ENCODE data around the gene RIMBP3C. TPM values are rescaled to one million over a fixed set of nuclear protein-coding genes. Genes with fewer than 3 reads are reported as not detected.
"Not testable (repeated sequence)": the region's sequence is repeated elsewhere in the genome, so short reads cannot be mapped to it uniquely, and the experiment has no call there.

Gene RIMBP3C
- total and polyA plus RNA-seq, 3 donors from 2014 or later, result 14.4 to 20.8 (median 17.5) TPM

DNA sequence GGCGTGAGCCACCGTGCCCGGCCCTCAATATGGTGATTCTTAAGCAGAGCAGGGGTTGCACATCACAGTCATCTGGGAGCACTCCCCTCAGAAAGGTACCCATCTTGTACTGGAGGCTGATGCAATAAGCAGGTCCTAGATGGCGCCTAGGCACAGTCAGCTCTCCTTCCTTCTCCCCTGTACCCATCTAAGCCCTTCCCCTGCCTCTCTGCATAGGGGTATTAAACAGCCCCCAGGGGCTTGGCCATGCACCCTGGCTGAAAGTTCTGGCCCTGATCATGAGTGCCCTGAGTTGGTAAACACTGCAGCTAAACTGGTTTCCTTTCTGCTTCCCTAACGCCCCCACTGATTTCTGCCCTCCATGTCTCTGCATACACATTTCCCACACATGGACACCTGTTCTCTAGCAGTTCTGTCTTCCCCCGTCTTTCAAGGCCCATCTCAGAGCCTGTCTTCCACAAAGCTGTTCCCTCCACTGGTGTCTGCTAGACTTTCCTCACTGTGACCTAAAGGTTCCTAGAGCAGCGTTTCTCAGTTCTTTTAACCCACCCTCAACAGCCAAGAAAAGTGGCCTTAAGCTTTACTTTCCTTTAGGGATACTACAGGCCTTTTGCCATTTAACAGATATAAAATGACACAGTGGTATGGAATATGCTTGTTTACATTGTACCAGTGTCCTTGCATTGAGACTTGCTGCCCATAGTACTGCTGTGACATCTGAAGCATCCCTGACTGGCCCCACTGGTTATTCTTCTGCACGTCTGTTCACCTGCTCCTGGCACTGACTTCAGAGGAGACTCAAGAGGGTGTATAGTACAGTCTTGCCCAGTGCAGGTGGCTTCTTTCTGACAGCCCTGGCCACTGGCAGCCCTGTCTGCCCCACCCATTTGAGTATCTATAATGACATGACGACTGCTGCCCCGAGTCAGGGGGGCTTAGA is 31.8 kb upstream of the RIMBP3C start:
- no peak overlapping the region for H3K27ac ChIP-seq
- no peak for DNase-seq
- H3K36me3 ChIP-seq (ENCODE audit: low read depth, missing control alignments), result no peaks in the 10 kb centered on the region
- no peaks in the 10 kb centered on the region for H3K27me3 ChIP-seq
- WGBS, 2 donors, result 71 to 83% methylated on average over 9 to 10 of the region's 10 CpGs
- H3K4me3 ChIP-seq, result no peak overlapping the region
- no peaks in the 10 kb centered on the region for H3K9me3 ChIP-seq
- TF ChIP-seq POLR2A (IDR thresholded peaks at IDR 0.05), result no peak
- TF ChIP-seq, protein P1, sequence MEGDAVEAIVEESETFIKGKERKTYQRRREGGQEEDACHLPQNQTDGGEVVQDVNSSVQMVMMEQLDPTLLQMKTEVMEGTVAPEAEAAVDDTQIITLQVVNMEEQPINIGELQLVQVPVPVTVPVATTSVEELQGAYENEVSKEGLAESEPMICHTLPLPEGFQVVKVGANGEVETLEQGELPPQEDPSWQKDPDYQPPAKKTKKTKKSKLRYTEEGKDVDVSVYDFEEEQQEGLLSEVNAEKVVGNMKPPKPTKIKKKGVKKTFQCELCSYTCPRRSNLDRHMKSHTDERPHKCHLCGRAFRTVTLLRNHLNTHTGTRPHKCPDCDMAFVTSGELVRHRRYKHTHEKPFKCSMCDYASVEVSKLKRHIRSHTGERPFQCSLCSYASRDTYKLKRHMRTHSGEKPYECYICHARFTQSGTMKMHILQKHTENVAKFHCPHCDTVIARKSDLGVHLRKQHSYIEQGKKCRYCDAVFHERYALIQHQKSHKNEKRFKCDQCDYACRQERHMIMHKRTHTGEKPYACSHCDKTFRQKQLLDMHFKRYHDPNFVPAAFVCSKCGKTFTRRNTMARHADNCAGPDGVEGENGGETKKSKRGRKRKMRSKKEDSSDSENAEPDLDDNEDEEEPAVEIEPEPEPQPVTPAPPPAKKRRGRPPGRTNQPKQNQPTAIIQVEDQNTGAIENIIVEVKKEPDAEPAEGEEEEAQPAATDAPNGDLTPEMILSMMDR (IDR thresholded peaks at IDR 0.05), result no peak
- peaks cover 26% of the 10 kb centered on the region for H3K4me1 ChIP-seq
- intact Hi-C loops (cut with DNase I; ENCODE audit: low total_unique reads), result no loop called here

DNA sequence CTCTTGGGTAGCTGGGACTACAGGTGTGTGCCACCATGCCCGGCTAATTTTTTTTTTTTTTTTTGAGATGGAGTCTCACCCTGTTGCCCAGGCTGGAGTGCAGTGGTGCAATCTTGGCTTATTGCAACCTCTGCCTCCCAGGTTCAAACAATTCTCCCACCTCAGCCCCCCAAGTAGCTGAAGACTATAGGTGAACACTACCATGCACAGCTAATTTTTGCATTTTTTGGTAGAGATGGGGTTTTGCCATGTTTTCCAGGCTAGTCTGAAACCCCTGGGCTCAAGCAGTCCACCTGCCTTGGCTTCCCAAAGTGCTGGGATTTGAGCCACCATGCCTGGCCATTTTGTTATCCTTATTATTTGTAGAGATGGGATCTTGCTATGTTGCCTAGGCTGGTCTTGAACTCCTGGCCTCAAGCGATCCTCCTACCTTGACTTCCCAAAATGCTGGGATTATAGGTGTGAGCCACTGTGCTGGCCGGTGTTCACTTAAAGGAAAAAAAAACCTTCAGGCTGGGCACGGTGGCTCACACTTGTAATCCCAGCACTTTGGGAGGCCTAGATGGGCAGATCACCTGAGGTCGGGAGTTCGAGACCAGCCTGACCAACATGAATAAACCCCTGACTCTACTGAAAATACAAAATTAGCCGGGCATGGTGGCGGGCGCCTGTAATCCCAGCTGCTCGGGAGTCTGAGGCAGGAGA is 29.9 kb upstream of the RIMBP3C start:
- WGBS, 2 donors, result 92 to 93% methylated on average over 10 of the region's 10 CpGs
- H3K9me3 ChIP-seq; intact Hi-C loops (cut with DNase I; ENCODE audit: low total_unique reads); H3K27me3 ChIP-seq; H3K27ac ChIP-seq; DNase-seq; H3K4me3 ChIP-seq; H3K36me3 ChIP-seq (ENCODE audit: low read depth, missing control alignments): not testable (repeated sequence)
- peaks cover 23% of the 10 kb centered on the region for H3K4me1 ChIP-seq

DNA sequence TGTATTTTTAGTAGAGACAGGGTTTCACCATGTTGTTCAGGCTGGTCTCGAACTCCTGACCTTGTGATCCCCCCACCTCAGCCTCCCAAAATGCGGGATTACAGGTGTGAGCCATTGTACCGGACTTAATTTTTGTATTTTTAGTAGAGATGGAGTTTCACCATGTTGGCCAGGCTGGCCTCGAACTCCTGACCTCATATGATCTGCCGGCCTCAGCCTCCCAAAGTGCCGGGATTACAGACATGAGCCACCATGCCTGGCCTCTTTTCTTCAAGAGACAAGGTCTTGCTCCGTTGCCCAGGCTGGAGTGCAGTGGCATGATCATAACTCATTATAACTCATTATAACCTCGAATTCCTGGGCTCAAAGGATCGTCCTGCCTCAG is 29.4 kb upstream of the RIMBP3C start:
- intact Hi-C loops (cut with DNase I; ENCODE audit: low total_unique reads); H3K36me3 ChIP-seq (ENCODE audit: low read depth, missing control alignments); H3K27me3 ChIP-seq; DNase-seq; H3K4me3 ChIP-seq; H3K27ac ChIP-seq; H3K9me3 ChIP-seq: not testable (repeated sequence)
- H3K4me1 ChIP-seq, result peaks cover 23% of the 10 kb centered on the region
- 88 to 93% methylated on average over 9 of the region's 9 CpGs for WGBS, 2 donors

DNA sequence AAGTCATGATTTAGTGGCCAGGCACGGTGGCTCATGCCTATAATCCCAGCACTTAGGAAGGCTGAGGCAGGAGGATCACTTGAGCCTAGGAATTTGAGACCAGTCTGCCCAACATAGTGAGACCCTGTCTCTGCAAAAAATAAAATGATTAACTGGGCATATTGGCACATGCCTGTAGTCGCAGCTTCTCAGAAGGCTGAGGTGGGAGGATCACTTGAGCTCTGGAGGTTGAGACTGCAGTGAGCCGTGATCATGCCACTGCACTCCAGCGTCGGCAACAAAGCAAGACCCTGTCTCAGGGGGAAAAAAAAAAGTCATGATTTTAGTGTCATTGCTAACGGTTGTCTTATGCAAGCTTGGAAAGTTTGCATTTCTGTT is 28.2 kb upstream of the RIMBP3C start:
- peaks cover 23% of the 10 kb centered on the region for H3K4me1 ChIP-seq
- no peak overlapping the region for H3K4me3 ChIP-seq
- no peaks in the 10 kb centered on the region for H3K27me3 ChIP-seq
- TF ChIP-seq, protein P1 (IDR thresholded peaks at IDR 0.05), result no peak
- no peak for TF ChIP-seq POLR2A (IDR thresholded peaks at IDR 0.05)
- no peak for DNase-seq
- H3K36me3 ChIP-seq (ENCODE audit: low read depth, missing control alignments), result no peaks in the 10 kb centered on the region
- intact Hi-C loops (cut with DNase I; ENCODE audit: low total_unique reads), result no loop called here
- 63 to 76% methylated on average over 6 of the region's 6 CpGs for WGBS, 2 donors
- H3K27ac ChIP-seq, result no peak overlapping the region
- H3K9me3 ChIP-seq, result no peaks in the 10 kb centered on the region

DNA sequence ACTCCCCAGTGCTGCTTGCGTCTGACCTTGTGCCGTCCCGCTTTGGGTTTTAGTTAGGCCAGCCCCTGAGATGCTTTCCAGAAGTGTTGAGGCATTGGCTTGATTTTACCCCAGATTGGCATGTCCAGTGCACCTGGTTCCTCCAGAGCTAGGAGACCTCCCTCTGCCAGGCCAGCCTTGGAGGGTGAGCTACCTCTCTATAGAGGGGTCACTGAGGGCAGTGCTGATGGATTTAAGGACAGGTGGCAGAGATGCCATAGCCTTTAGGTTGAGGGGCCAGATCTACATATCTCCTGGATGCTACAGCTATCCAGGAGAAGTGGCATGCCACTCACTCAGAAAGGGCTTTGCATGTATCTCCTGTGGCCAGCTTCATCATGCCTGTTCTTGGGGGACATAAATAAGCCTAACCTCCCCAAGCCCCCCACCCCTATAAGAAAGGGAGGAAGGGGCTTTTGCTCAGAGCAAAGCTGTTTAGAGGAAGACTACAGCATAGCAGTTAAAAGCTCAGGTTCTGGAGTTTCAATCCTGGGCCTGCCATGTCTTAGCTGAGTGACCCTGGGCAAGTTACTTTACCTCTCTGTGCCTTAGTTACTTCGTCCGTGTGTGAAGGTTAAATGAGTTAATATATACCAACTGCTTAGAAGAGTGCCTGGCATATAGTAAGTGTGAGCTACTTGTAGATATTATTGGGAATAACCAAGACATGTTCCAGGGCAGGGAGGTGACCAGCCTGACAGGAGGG is 22.7 kb upstream of the RIMBP3C start:
- H3K9me3 ChIP-seq, result no peaks in the 10 kb centered on the region
- no peak overlapping the region for H3K27ac ChIP-seq
- intact Hi-C loops (cut with DNase I; ENCODE audit: low total_unique reads), result no loop called here
- WGBS, 2 donors, result 75 to 79% methylated on average over 3 to 5 of the region's 5 CpGs
- DNase-seq, result no peak
- H3K4me3 ChIP-seq, result no peak overlapping the region
- peaks cover 28% of the 10 kb centered on the region for H3K4me1 ChIP-seq
- H3K27me3 ChIP-seq, result no peaks in the 10 kb centered on the region
- no peaks in the 10 kb centered on the region for H3K36me3 ChIP-seq (ENCODE audit: low read depth, missing control alignments)
- TF ChIP-seq POLR2A (IDR thresholded peaks at IDR 0.05), result no peak
- TF ChIP-seq, protein P1 (IDR thresholded peaks at IDR 0.05), result no peak
